ENCODE results near the gene COIL. TPM values are rescaled to one million over a fixed set of nuclear protein-coding genes. Genes with fewer than 3 reads are reported as not detected.

Gene COIL
- total and polyA plus RNA-seq, 11 donors: 5.7 to 11.3 (median 7.8) TPM

DNA sequence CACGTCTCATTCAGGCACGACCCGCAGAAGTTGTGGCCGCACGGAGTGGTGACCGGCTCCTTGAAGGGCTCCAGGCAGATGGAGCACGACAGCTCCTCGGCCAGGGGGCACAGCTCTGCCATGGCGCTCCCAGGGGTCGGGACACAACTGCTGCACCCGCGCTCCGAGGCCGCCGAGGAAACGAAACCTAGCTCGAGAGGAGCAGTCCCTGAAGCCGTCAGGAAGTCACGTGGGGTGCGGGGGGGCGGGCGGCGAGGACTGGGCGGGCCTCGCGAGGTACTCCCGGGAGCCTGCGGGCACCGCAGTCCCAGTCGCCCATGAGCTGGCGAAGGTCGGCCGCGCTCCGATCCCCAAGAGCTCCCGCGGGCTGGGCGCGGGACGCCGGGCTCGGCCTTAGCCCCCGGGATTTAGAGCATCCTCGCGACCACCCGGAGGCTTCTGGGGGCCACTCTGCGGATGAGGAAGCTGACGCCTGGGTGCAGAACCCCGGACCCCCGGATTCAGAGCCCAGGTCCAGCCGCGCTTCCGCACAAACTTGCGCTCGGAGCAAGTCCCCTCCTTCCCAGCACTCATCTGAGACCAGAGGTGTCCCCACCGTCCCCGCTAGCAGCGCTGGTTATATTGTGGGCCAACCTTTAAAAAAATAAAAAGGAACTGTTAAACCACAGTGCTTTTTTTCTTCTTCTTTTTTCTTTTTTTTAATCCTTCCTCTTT is 46.8 kb downstream of the COIL start, which contains the start of gene TRIM25:
TSS of gene TRIM25 (minus strand) at position 183 of the 714 bp plus-strand sequence. CDS start at position 122, 61 bp downstream.
- Histone ChIP-seq H3K9me3 (peaks cover 0 to 12% (median 0%) of the 10 kb centered on the region in 12 donors), H3K4me3 (peak within 1 kb of the TSS; percentile 68 to 98 (median 81)), H3K4me1 (peaks cover 0 to 60% (median 32%) of the 10 kb centered on the region in 12 donors), H3K27ac (peak within 1 kb of the TSS; percentile 66 to 97 (median 92)), H3K27me3 (no peaks in the 10 kb centered on the region), H3K36me3 (peaks cover 0 to 9% (median 0%) of the 10 kb centered on the region in 9 donors)
- ATAC-seq (peak; percentile 92 to 96 (median 95)), DNase-seq (peak; percentile 92 to 95 (median 94))
- 0 to 1% (median 0%) methylated on average over 8 to 58 of the region's 58 CpGs for WGBS, 4 donors
- peak; percentile 64 to 98 for TF ChIP-seq POLR2A (IDR thresholded peaks at IDR 0.05)
- TF ChIP-seq, protein P1, sequence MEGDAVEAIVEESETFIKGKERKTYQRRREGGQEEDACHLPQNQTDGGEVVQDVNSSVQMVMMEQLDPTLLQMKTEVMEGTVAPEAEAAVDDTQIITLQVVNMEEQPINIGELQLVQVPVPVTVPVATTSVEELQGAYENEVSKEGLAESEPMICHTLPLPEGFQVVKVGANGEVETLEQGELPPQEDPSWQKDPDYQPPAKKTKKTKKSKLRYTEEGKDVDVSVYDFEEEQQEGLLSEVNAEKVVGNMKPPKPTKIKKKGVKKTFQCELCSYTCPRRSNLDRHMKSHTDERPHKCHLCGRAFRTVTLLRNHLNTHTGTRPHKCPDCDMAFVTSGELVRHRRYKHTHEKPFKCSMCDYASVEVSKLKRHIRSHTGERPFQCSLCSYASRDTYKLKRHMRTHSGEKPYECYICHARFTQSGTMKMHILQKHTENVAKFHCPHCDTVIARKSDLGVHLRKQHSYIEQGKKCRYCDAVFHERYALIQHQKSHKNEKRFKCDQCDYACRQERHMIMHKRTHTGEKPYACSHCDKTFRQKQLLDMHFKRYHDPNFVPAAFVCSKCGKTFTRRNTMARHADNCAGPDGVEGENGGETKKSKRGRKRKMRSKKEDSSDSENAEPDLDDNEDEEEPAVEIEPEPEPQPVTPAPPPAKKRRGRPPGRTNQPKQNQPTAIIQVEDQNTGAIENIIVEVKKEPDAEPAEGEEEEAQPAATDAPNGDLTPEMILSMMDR (IDR thresholded peaks at IDR 0.05): no peak
- intact Hi-C loops (cut with DNase I): loop anchor here in 5 of 10 donors (5.0 kb wide), 2 partner anchors 77 to 82 kb away; partner anchors contain the start of genes C17orf67 (in 2 of the 5) and DGKE (in 2 of the 5)

DNA sequence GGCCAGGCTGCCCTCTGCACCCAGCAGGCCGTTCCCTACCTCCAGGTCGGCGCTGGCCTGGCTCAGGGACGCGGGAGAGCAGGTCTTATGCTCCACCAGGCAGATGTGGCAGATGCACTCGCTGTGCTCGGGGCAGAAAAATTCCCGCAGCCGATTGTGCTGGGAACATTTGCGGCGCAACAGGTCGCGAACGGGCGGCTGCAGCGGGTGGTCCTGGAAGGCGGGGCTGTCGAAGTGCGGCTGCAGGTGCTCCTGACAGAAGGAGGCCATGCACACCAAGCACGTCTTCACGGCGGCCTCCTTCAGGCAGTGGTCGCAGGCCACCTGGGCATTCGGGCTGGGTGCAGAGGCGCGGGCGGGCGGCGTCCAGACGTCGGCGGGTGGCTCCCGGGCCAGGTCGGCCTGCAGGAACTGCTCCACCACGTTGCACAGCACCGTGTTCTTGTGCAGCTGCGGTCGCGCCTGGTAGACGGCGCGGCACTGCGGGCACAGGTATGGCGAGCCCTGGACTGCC is 47.4 kb downstream of the COIL start:
- Histone ChIP-seq H3K27ac (peak overlapping the region; percentile 33 to 97 (median 92)), H3K36me3 (peaks cover 0 to 15% (median under 1%) of the 10 kb centered on the region in 9 donors), H3K4me3 (peak overlapping the region; percentile 68 to 98 (median 81)), H3K9me3 (peaks cover 0 to 12% (median 0%) of the 10 kb centered on the region in 12 donors), H3K27me3 (no peaks in the 10 kb centered on the region), H3K4me1 (peaks cover 0 to 66% (median 37%) of the 10 kb centered on the region in 12 donors)
- TF ChIP-seq POLR2A (IDR thresholded peaks at IDR 0.05): no peak
- TF ChIP-seq, protein P1 (IDR thresholded peaks at IDR 0.05): no peak
- ATAC-seq (peak; percentile 15 to 55 (median 40)), DNase-seq (peak in 2 of 5 donors; percentile 33 to 68)
- intact Hi-C loops (cut with DNase I): loop anchor here in 5 of 10 donors (5.0 kb wide), 2 partner anchors 76 to 81 kb away; partner anchors contain the start of genes C17orf67 (in 2 of the 5) and DGKE (in 2 of the 5)
- WGBS, 4 donors: 1 to 18% (median 2%) methylated on average over 7 to 44 of the region's 44 CpGs

DNA sequence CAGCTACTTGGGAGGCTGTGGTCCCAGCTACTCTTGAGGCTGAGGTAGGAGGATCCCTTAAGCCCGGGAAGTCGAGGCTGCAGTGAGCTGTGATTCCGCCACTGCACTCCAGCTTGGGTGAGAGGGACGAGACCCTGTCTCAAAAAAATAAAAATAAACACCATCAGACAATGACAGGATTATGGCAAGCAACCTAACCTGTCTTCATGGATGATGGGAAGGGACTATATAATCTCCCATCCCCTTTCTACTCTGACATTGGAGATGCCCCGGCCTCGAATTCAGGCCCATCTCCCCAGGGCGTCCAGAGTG is 47.9 kb downstream of the COIL start:
- no peaks in the 10 kb centered on the region for H3K27me3 ChIP-seq
- H3K4me1 ChIP-seq: peaks cover 0 to 69% (median 40%) of the 10 kb centered on the region in 12 donors
- 33 to 65% (median 44%) methylated on average over 7 of the region's 7 CpGs for whole genome bisulfite sequencing, 4 donors
- H3K4me3 ChIP-seq: peak overlapping the region; percentile 68 to 98 (median 81)
- H3K27ac ChIP-seq: peak overlapping the region in 11 of 12 donors; percentile 83 to 97 (median 92)
- intact Hi-C loops (cut with DNase I): loop anchor here in 5 of 10 donors (5.0 kb wide), 2 partner anchors 76 to 81 kb away; partner anchors contain the start of genes C17orf67 (in 2 of the 5) and DGKE (in 2 of the 5)
- ATAC-seq (no peak), DNase-seq (no peak)
- H3K36me3 ChIP-seq: peaks cover 0 to 20% (median 5%) of the 10 kb centered on the region in 9 donors
- H3K9me3 ChIP-seq: peaks cover 0 to 11% (median 0%) of the 10 kb centered on the region in 12 donors
- no peak for TF ChIP-seq POLR2A (IDR thresholded peaks at IDR 0.05)
- TF ChIP-seq, protein P1 (IDR thresholded peaks at IDR 0.05): no peak

Data from heart left ventricle (tissue), 16 donors.